Left ventricle myocardium inferior (tissue), 1 donor: ENCODE measurements around the gene COQ9. TPM values are rescaled to one million over a fixed set of nuclear protein-coding genes. Genes with fewer than 3 reads are reported as not detected.

Source experiments
- DNase-seq: peaks from one replicate; pipeline ENCODE4 v3.0.0-alpha.2; 2020
- H3K27ac ChIP-seq: fragments of 200-600 bp; replicated peaks from 2 replicates; pipeline ENCODE4 v1.8.0; 2021
- H3K27me3 ChIP-seq: fragments of 200-600 bp; 2 replicates; pipeline ENCODE4 v1.8.0; 2021; ENCODE audit warnings: low read depth
- H3K36me3 ChIP-seq: fragments of 200-600 bp; 2 replicates; pipeline ENCODE4 v1.8.0; 2021
- H3K4me1 ChIP-seq: fragments of 200-600 bp; 2 replicates; pipeline ENCODE4 v1.8.0; 2021
- H3K4me3 ChIP-seq: fragments of 200-600 bp; 2 replicates; pipeline ENCODE4 v1.8.0; 2021; ENCODE audit warnings: mild to moderate bottlenecking, moderate library complexity
- H3K9me3 ChIP-seq: fragments of 200-600 bp; replicated peaks from 2 replicates; pipeline ENCODE4 v1.8.0; 2021
- CTCF ChIP-seq: fragments of 200-600 bp; IDR thresholded peaks from 2 replicates; pipeline ENCODE4 v1.8.0; 2021; ENCODE audit warnings: antibody characterized with exemption, mild to moderate bottlenecking, borderline replicate concordance
- intact Hi-C: fragments of 100-400 bp; cut with micrococcal nuclease; formaldehyde crosslinking; loops from one replicate; pipeline ENCODE4 v1.11.0; 2022
- total RNA-seq: library from RNA; stranded (reverse); fragmentation: NEBNext Ultra II Directional; extraction: Animal tissue kit (Norgen Biotek cat#: 25700); gene quantifications from one replicate; pipeline ENCODE4 v1.2.1, GENCODE V29; 2021
- donor health status: DM: no; HTN: yes; CAD: no; lungs with severe emphysema.

Gene COQ9
- total RNA-seq, 1 donor from 2014 or later = 234 TPM

- no peak for DNase-seq
- Histone ChIP-seq H3K27me3 (no peaks in the 10 kb centered on the region), H3K36me3 (peaks cover 18% of the 10 kb centered on the region), H3K27ac (no peak overlapping the region), H3K9me3 (peaks cover 11% of the 10 kb centered on the region), H3K4me3 (no peak overlapping the region), H3K4me1 (peaks cover 56% of the 10 kb centered on the region)
- TF ChIP-seq CTCF = no peak
- intact Hi-C loops = no loop called here
Measured at GRCh38 chr16:57444711-57445110, 2.6 kb upstream of the COQ9 start.

- TF ChIP-seq CTCF = no peak
- H3K4me3 ChIP-seq = no peak overlapping the region
- intact Hi-C loops = no loop called here
- no peak for DNase-seq
- H3K4me1 ChIP-seq = peaks cover 57% of the 10 kb centered on the region
- H3K27ac ChIP-seq = no peak overlapping the region
- no peaks in the 10 kb centered on the region for H3K27me3 ChIP-seq
- peaks cover 3% of the 10 kb centered on the region for H3K9me3 ChIP-seq
- peaks cover 10% of the 10 kb centered on the region for H3K36me3 ChIP-seq
Measured at GRCh38 chr16:57445510-57445909, 1.8 kb upstream of the COQ9 start.

DNA sequence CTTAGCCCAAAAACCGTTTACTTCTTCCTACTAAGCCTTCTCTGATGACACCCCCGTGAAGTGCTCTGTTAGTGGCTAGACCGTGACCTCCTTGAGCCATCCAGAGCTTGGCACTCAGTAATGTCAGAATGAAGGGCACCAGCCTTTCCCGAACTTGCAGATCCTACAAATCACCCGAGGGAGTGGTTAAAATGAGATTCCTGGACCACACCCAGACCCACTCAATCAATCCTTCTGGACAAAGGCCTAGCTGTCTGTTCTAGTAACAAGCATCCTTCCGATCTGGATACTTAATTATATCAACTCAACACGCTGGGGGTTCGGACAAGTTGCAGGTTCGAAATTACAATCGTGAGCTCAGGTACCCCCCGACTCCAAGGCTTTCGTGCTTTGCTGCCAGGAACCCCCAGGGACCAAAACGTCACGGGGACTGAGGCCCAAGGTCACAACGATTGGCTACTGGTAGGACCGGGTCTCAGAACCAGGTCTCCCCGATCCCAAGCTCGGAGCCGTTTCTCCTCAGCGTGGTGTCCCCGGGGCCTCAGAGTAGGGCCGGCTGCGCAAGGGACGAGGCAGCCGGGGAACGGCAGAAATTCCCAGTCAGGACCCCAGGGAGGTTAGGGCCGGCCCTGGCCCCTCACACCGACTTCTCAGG lies 621 bp upstream of the COQ9 start:
- TF ChIP-seq CTCF = no peak
- intact Hi-C loops = no loop called here
- H3K4me1 ChIP-seq = peaks cover 63% of the 10 kb centered on the region
- peak; percentile 36 for DNase-seq
- H3K27ac ChIP-seq = peak overlapping the region; percentile 98
- H3K4me3 ChIP-seq = peak overlapping the region; percentile 98
- H3K9me3 ChIP-seq = no peaks in the 10 kb centered on the region
- H3K27me3 ChIP-seq = no peaks in the 10 kb centered on the region
- H3K36me3 ChIP-seq = peaks cover 15% of the 10 kb centered on the region

- H3K27me3 ChIP-seq = no peaks in the 10 kb centered on the region
- H3K36me3 ChIP-seq = peaks cover 63% of the 10 kb centered on the region
- no peak overlapping the region for H3K27ac ChIP-seq
- intact Hi-C loops = no loop called here
- peaks cover 32% of the 10 kb centered on the region for H3K4me1 ChIP-seq
- no peak for TF ChIP-seq CTCF
- H3K9me3 ChIP-seq = no peaks in the 10 kb centered on the region
- H3K4me3 ChIP-seq = no peak overlapping the region
- DNase-seq = no peak
Measured at GRCh38 chr16:57452021-57452420, 4.7 kb downstream of the COQ9 start.

- H3K27ac ChIP-seq = peak within 1 kb of the TSS; percentile 88
- no peaks in the 10 kb centered on the region for H3K9me3 ChIP-seq
- peaks cover 40% of the 10 kb centered on the region for H3K4me1 ChIP-seq
- peak; percentile 89 for DNase-seq
- peaks cover 74% of the 10 kb centered on the region for H3K36me3 ChIP-seq
- intact Hi-C loops = no loop called here
- H3K4me3 ChIP-seq = peak within 1 kb of the TSS; percentile 94
- no peaks in the 10 kb centered on the region for H3K27me3 ChIP-seq
- peak; percentile 98 for TF ChIP-seq CTCF
Measured at GRCh38 chr16:57462209-57462977, 15.1 kb downstream of the COQ9 start, which contains the start of gene POLR2C. POLR2C (plus strand) TSS chr16:57462679; CDS start chr16:57462725, 46 bp downstream.
